Activated CD4-positive, alpha-beta T cell treated with anti-CD3 and anti-CD28 coated beads, Interleukin-2, amount 10 ng/mL, durations not matched to agents 7 days and 5 days (primary cell): ENCODE measurements around the gene ARHGAP26. TPM values are rescaled to one million over a fixed set of nuclear protein-coding genes. Genes with fewer than 3 reads are reported as not detected.

Experiments used
- CTCF ChIA-PET: fragments of 350-600 bp; sonication (Branson Sonifier 250); formaldehyde crosslinking; loops from one replicate; lab custom pipeline; 2021; ENCODE audit warnings: antibody characterized with exemption; lab: Charles Lee
- POLR2A ChIA-PET: fragments of 350-600 bp; sonication (Branson Sonifier 250); formaldehyde crosslinking; loops from one replicate; lab custom pipeline; 2021; ENCODE audit warnings: antibody characterized with exemption; lab: Charles Lee
- DNase-seq: peaks from one replicate; pipeline ENCODE4 v3.0.0-alpha.2; 2020
- H3K27ac Mint-ChIP-seq: one replicate; pipeline ENCODE4 v1.8.0; 2021; ENCODE audit warnings: mild to moderate bottlenecking, moderate library complexity, mixed read lengths
- H3K27me3 Mint-ChIP-seq: one replicate; pipeline ENCODE4 v1.8.0; 2021; ENCODE audit warnings: mixed read lengths
- H3K36me3 Mint-ChIP-seq: one replicate; pipeline ENCODE4 v1.8.0; 2021; ENCODE audit warnings: low read depth, mixed read lengths
- H3K4me1 Mint-ChIP-seq: one replicate; pipeline ENCODE4 v1.8.0; 2021; ENCODE audit warnings: mixed read lengths
- H3K4me3 Mint-ChIP-seq: one replicate; pipeline ENCODE4 v1.8.0; 2021; ENCODE audit warnings: mild to moderate bottlenecking, moderate library complexity, mixed read lengths
- H3K9me3 Mint-ChIP-seq: one replicate; pipeline ENCODE4 v1.8.0; 2021; ENCODE audit warnings: mixed read lengths
- total RNA-seq, 2 experiments: library from RNA; stranded (reverse); gene quantifications; one replicate each; pipeline ENCODE4 v1.2.3, GENCODE V29; 2021

ARHGAP26 gene
- total RNA-seq, 2 experiments from 2014 or later = 21.0 to 21.5 TPM

DNA sequence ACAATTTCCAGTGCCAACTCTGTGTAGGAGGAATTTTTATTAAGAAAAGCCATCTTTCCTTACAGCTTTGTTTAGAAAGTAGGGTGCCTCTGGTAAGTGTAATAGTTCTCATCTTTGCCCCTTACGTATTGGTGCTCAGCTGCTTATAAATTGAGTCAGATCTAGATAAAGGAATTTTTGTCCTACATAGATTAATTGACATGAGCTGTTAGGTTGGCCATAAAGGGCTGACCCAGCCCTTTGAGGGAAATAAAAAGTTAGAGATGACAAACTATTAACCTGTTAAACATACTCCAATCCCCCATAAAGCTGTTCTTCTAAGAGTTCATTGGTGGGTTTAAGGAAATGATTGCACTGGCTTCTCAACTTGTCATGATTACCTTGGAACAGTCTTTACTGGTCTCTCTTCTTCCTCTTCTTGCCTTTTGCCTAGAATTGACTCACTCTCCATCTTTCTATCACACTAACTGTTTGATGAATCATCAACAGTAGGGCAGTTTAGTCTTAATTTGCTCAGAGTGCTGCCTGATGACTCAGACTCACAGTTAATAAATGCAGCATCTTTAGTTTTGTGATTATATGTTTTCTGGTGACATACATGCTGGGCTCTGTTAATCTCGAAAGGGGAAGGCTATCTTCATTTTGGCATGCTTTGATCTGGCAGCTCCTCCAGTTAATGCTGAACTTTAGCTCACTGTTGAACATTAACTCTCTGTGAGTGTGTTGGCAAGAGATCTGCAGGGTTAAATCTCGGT is 51.7 kb downstream of the ARHGAP26 start:
- Mint-ChIP-seq H3K4me3 (no peak overlapping the region), H3K36me3 (peaks cover 6% of the 10 kb centered on the region), H3K9me3 (no peaks in the 10 kb centered on the region), H3K27ac (no peak overlapping the region), H3K27me3 (no peaks in the 10 kb centered on the region), H3K4me1 (peaks cover 42% of the 10 kb centered on the region)
- ChIA-PET POLR2A (no interaction called here), CTCF (interaction anchor here (0.7 to 1.5 kb wide), 9 partner anchors 10 to 108 kb away, joined by 3 to 5 read pairs (median 3); partner anchors contain the start of gene ARHGAP26)
- DNase-seq = no peak

DNA sequence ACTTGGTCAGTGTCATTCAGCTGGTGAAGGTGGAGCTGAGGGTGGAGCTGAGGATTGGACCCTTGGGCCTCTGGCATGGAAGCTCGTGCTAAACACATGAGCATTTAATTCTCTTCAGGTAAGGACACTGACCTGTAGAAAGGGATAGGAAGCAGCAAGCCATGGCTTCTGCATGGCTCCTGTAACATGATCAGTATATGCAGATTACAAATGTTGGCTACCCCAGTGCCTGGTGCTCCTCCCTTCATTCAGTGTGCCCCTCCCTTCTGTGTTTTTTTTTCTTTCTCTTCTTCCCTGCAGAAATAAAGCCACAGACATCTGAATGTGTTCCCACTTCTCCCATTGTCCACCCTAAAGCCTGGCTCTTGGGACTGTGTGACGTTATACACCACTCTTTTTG is 52.9 kb downstream of the ARHGAP26 start:
- no peak overlapping the region for H3K4me3 Mint-ChIP-seq
- peaks cover 6% of the 10 kb centered on the region for H3K36me3 Mint-ChIP-seq
- H3K9me3 Mint-ChIP-seq = no peaks in the 10 kb centered on the region
- POLR2A ChIA-PET = no interaction called here
- no peaks in the 10 kb centered on the region for H3K27me3 Mint-ChIP-seq
- no peak for DNase-seq
- CTCF ChIA-PET = interaction anchor here (0.7 to 1.5 kb wide), 6 partner anchors 9 to 110 kb away, joined by 3 to 6 read pairs (median 4); no protein-coding TSS in a partner anchor
- peaks cover 54% of the 10 kb centered on the region for H3K4me1 Mint-ChIP-seq
- no peak overlapping the region for H3K27ac Mint-ChIP-seq

DNA sequence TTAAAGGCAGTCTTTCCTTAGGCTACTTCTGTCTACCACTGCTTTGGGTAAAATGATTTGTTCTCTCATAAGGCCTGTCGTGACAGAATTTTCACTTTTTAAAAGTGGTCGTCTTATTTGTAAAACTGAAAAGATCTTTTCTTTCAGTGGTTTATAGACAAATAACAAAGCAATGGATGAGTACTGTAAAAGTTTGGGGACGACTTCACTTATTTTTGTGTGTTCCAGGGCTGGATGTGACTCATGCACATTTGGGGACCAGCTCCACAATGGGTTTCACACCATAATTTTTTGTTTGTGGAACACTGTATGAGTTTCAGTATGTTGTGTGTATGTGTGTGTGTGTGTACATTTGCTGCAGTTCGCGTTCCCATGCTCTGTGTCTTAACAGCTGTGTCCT is 53.6 kb downstream of the ARHGAP26 start:
- H3K27ac Mint-ChIP-seq = no peak overlapping the region
- DNase-seq = no peak
- peaks cover 54% of the 10 kb centered on the region for H3K4me1 Mint-ChIP-seq
- CTCF ChIA-PET = interaction anchor here (0.9 to 1.7 kb wide), 8 partner anchors 9 to 77 kb away, joined by 3 to 6 read pairs (median 4); no protein-coding TSS in a partner anchor
- POLR2A ChIA-PET = interaction anchor here (0.6 kb wide), 1 partner anchor 23 kb away, joined by 3 read pairs; no protein-coding TSS in a partner anchor
- H3K27me3 Mint-ChIP-seq = no peaks in the 10 kb centered on the region
- H3K36me3 Mint-ChIP-seq = peaks cover 6% of the 10 kb centered on the region
- H3K9me3 Mint-ChIP-seq = no peaks in the 10 kb centered on the region
- no peak overlapping the region for H3K4me3 Mint-ChIP-seq

DNA sequence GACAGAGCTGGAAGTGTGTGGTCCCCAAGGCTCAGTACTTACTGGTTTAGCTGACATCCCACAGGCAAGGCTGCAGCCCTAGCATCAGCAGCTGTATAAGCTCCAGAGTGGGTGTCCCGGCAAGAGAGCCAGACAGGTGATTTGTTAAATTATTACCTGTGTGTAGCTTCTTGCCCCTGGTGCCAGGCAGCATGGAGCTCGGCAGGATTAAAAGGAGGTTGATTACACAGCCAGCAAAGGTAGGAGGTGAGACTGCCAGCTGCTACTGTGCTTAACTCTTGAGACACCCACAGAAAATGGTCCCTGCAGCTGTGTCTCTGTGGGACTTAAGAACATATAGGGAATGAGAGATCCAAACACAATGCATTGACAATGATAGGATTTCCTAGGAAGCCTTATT is 54.2 kb downstream of the ARHGAP26 start:
- no peak for DNase-seq
- POLR2A ChIA-PET = interaction anchor here (0.6 kb wide), 1 partner anchor 23 kb away, joined by 3 read pairs; no protein-coding TSS in a partner anchor
- CTCF ChIA-PET = interaction anchor here (0.6 to 1.7 kb wide), 8 partner anchors 8 to 77 kb away, joined by 3 to 6 read pairs (median 4); no protein-coding TSS in a partner anchor
- H3K27ac Mint-ChIP-seq = no peak overlapping the region
- H3K27me3 Mint-ChIP-seq = no peaks in the 10 kb centered on the region
- H3K4me3 Mint-ChIP-seq = no peak overlapping the region
- H3K4me1 Mint-ChIP-seq = peaks cover 53% of the 10 kb centered on the region
- no peaks in the 10 kb centered on the region for H3K9me3 Mint-ChIP-seq
- H3K36me3 Mint-ChIP-seq = peaks cover 5% of the 10 kb centered on the region

DNA sequence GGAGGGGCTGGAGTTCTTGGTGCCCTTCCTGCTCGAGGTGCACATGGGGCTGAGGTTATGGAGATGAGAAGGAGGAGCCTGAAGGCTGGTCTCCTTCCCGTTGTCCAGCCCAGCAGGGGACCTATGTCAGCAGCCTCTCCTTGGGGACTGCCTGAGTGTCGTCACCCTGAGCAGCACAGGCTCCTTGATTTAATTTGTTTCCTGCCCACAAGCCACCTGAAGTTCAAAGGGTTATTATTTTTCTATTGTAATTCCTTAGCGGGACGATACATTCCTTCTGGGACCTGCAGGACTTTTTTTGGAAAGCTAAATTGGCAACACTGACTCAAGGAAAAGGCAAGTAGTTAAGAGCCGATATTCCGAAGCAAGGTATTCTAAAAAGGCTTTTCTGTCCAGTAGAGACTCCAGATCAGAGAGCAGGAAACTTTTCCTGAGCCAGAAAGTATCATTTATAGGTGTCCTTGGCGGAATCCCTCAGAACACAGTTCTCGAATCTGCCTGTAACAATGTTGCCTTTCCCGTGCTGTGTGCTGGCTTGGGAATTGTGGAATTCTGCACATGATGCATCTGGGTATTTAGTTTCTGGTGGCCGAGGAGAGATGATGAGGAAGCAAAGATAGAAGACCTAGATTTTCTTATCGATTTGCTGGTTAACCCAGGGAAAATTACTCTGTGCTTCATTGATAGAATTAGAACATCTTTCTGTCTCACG is 55.4 kb downstream of the ARHGAP26 start:
- H3K4me3 Mint-ChIP-seq = no peak overlapping the region
- H3K27ac Mint-ChIP-seq = no peak overlapping the region
- CTCF ChIA-PET = interaction anchor here (1.7 kb wide), 1 partner anchor 13 kb away, joined by 4 read pairs; no protein-coding TSS in a partner anchor

DNA sequence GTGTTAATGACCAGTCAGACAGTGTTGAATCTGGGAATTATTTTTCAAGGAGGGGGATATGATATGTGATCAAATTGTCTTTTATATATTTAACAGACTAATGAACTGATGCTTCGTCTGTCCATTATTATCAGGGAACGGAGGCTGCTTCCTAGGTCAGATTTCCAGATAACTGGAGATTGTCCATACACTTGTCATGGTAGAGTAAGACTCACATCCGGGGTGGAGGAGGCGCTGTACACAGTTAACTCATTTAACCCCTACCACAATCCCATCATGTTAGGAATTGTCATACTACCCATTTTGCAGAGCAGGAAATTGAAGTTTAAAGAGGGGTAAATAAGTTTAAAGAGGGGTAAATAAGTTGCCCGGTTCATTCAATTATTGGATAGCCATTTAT is 55.9 kb downstream of the ARHGAP26 start:
- CTCF ChIA-PET = interaction anchor here (1.5 kb wide), 1 partner anchor 28 kb away, joined by 3 read pairs; no protein-coding TSS in a partner anchor
- Mint-ChIP-seq H3K27ac (no peak overlapping the region), H3K4me3 (no peak overlapping the region), H3K27me3 (no peaks in the 10 kb centered on the region), H3K36me3 (no peaks in the 10 kb centered on the region), H3K9me3 (no peaks in the 10 kb centered on the region), H3K4me1 (peaks cover 45% of the 10 kb centered on the region)
- no peak for DNase-seq
- POLR2A ChIA-PET = no interaction called here

More for the DNA sequence above, 55.4 kb downstream of the ARHGAP26 start:
- Mint-ChIP-seq H3K27me3 (no peaks in the 10 kb centered on the region), H3K4me1 (peaks cover 50% of the 10 kb centered on the region), H3K9me3 (no peaks in the 10 kb centered on the region), H3K36me3 (peaks cover 4% of the 10 kb centered on the region)
- no peak for DNase-seq
- POLR2A ChIA-PET = no interaction called here

DNA sequence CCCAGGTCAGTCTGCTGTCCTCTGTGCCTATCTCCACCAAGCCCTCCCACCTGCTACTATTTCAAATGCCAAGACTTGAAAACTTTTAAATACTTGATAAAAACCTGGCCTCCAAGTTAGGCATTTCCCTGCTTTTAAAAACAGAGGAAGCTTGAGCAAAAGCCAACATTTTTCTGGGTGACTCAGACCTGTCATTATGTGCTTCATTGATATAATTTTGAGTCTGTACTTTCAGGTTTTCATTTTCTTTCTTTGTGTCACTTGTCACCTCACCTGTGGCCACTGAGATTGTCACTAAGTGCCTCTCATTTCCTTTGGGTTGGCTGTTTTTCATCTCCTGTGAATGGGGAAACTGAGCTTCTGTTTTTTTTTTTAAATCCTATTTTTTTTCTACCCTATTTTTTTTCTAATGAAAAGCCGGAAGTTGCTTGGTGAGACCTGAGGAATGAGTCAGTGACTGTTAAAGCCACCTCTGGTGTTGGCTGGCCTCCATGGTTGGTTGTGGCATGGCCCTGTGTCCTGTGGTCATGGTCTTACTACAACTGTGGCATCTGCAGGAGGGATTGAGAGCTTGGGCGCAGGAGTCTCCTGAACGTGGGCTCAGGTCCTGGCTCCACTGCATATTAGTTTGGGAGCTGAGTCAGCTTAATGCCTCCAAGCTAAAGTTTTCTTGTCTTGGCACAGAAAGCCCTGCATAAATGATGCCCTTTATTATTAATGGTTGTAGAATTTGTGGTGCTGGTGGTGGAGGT is 56.7 kb downstream of the ARHGAP26 start:
- ChIA-PET POLR2A (interaction anchor here (0.6 kb wide), 2 partner anchors 28 to 476 kb away, joined by 4 read pairs; no protein-coding TSS in a partner anchor), CTCF (interaction anchor here (0.9 to 1.5 kb wide), 4 partner anchors 12 to 28 kb away, joined by 3 to 4 read pairs (median 3); no protein-coding TSS in a partner anchor)
- Mint-ChIP-seq H3K27me3 (no peaks in the 10 kb centered on the region), H3K4me1 (peaks cover 42% of the 10 kb centered on the region), H3K9me3 (no peaks in the 10 kb centered on the region), H3K36me3 (no peaks in the 10 kb centered on the region), H3K27ac (no peak overlapping the region), H3K4me3 (no peak overlapping the region)
- no peak for DNase-seq

DNA sequence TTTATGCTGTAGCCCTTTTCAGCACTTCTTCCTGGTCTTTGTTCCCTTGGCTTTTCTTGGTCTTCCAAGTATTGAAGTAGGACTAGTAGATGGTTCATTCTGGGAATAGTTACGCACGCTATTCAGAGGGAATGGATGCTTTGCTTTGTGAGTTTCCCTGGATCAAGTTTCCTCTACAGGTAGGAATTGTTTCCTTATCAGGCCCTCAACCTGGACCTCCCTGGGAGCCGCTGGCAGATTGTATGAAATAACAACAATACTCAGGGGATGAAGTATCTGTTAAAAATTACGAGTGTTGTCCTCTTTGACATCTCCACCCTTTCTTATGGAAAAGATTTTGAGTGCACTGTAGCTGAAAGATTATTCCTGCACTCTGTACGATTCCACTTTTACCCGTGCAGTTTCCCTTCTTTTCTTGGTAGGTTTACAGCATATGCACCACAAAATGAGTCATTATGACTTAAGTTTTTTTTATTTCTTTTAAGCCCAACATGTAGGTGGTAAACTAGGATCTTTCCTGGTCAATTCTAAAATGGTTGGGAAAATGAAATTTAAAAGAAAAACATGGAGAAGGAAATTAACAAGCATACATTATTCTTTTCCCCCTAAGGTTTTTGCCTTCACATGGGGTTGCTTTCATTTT is 57.9 kb downstream of the ARHGAP26 start:
- no peak overlapping the region for H3K4me3 Mint-ChIP-seq
- ChIA-PET CTCF (interaction anchor here (0.9 to 1.1 kb wide), 2 partner anchors 17 to 27 kb away, joined by 3 to 4 read pairs; no protein-coding TSS in a partner anchor), POLR2A (no interaction called here)
- peaks cover 36% of the 10 kb centered on the region for H3K4me1 Mint-ChIP-seq
- no peaks in the 10 kb centered on the region for H3K27me3 Mint-ChIP-seq
- no peak overlapping the region for H3K27ac Mint-ChIP-seq
- no peaks in the 10 kb centered on the region for H3K36me3 Mint-ChIP-seq
- DNase-seq = no peak
- no peaks in the 10 kb centered on the region for H3K9me3 Mint-ChIP-seq

DNA sequence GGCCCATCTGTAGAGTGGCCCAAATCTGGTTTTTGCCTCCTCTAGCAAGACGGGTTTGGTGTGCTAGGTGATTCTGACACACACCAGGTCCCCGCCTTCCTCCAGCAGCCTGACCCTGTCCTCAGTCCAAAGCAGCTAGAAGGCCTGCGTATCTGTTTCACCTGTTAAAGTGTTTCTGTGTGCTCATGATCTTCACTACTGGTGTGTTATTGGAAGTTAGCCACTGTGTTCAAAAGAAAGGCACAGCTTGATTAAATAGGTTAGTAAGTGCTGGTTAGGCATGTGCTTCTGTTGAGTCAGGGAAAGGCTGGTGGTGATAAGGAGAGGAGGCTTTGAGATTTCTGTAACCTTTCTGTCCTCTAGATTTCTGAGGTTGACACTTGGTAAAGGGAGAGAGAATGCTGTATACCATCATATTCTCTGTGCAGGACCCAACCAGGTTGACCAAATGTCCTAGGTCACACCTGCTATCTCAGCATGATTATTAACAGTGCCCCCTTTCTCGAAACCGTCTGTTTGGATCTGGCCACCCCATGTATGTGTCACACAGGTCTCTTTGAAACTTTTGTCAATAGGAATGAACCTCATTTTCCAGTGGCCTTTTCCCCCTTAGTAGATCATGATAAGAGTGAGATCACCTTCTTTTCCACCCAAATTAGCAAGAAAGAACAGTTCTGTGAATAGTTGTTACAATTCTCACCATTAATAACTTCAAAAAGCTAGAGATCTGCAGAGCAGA is 58.8 kb downstream of the ARHGAP26 start:
- POLR2A ChIA-PET = no interaction called here
- H3K27me3 Mint-ChIP-seq = no peaks in the 10 kb centered on the region
- H3K4me3 Mint-ChIP-seq = no peak overlapping the region
- no peak for DNase-seq
- H3K36me3 Mint-ChIP-seq = peaks cover 2% of the 10 kb centered on the region
- H3K4me1 Mint-ChIP-seq = peaks cover 28% of the 10 kb centered on the region
- H3K27ac Mint-ChIP-seq = no peak overlapping the region
- no peaks in the 10 kb centered on the region for H3K9me3 Mint-ChIP-seq
- CTCF ChIA-PET = interaction anchor here (0.5 to 1.1 kb wide), 2 partner anchors 52 to 1503 kb away, joined by 3 read pairs; no protein-coding TSS in a partner anchor

DNA sequence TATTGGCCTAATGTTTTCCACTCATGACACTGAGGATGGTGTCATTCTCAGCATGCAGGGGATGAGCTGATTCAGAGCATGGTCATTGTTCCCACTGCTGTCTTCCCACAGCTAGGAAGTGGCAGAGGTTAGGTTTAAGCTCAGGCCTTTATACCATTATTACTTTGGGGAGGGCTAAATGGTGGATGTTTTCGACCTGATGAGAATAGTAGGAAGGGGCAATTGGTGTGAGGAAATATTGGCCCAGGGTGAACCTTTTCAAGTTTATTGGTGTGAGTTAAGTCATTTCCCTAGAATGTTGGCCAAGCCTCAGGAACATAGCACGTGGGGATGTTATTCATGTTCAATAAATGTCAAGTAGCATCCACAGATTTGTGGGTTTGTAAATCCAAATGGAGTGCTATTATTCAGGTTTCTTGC is 59.6 kb downstream of the ARHGAP26 start:
- Mint-ChIP-seq H3K36me3 (peaks cover 2% of the 10 kb centered on the region), H3K27me3 (no peaks in the 10 kb centered on the region), H3K4me3 (no peak overlapping the region), H3K27ac (no peak overlapping the region), H3K9me3 (no peaks in the 10 kb centered on the region), H3K4me1 (peaks cover 27% of the 10 kb centered on the region)
- CTCF ChIA-PET = interaction anchor here (0.7 to 1.1 kb wide), 3 partner anchors 23 to 59 kb away, joined by 3 read pairs; partner anchors contain the start of gene ARHGAP26
- POLR2A ChIA-PET = no interaction called here
- no peak for DNase-seq
